Measurements from ENCODE around the gene AHDC1.

The AHDC1 gene

DNA sequence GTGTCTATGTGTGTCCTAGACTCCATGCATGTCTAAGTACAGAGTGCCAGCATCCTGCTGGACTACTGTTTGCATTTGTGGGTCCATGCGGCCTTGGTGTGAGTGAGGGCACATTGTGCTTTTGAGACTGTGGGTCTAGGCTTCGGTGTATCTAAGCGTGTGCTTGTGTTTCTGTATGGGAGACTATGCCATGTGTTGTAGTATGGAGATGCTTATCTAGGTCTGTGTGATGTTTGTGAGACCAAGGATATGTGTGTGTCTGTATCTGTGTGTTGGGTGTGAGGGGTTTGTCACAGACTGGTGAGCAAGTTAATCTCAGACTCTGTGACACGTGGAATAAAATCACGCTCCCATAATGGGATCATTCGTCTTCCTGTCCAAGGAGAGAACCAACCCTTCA lies 14.5 kb downstream of the AHDC1 start:
- Histone ChIP-seq H3K4me3 (ENCODE audit: low read depth, low read length) (no peak overlapping the region), H2AFZ (ENCODE audit: low read length, unreplicated experiment) (no peak overlapping the region), H3K36me3 (ENCODE audit: insufficient read depth, low read length) (no peaks in the 10 kb centered on the region), H3K27me3 (ENCODE audit: insufficient read depth, low read length) (no peaks in the 10 kb centered on the region), H3K4me1 (ENCODE audit: control insufficient read depth, insufficient read depth, low read length, unreplicated experiment) (peaks cover 41% of the 10 kb centered on the region), H3K27ac (ENCODE audit: low read depth, low read length) (peak overlapping the region; percentile 37), H3K79me2 (ENCODE audit: control insufficient read depth, insufficient read depth, low read length, unreplicated experiment) (peaks cover 78% of the 10 kb centered on the region)

GRCh38 chr1:27588256-27589232 lies 15.4 kb downstream of the AHDC1 start:
- no peak overlapping the region for H2AFZ ChIP-seq (ENCODE audit: low read length, unreplicated experiment)
- H3K79me2 ChIP-seq (ENCODE audit: control insufficient read depth, insufficient read depth, low read length, unreplicated experiment): peaks cover 69% of the 10 kb centered on the region
- peak overlapping the region; percentile 37; the same call in 1 of the 2 replicates for H3K27ac ChIP-seq (ENCODE audit: low read depth, low read length)
- no peak overlapping the region for H3K4me3 ChIP-seq (ENCODE audit: low read depth, low read length)
- no peaks in the 10 kb centered on the region for H3K36me3 ChIP-seq (ENCODE audit: insufficient read depth, low read length)
- no peaks in the 10 kb centered on the region for H3K27me3 ChIP-seq (ENCODE audit: insufficient read depth, low read length)
- H3K4me1 ChIP-seq (ENCODE audit: control insufficient read depth, insufficient read depth, low read length, unreplicated experiment): peaks cover 41% of the 10 kb centered on the region

DNA sequence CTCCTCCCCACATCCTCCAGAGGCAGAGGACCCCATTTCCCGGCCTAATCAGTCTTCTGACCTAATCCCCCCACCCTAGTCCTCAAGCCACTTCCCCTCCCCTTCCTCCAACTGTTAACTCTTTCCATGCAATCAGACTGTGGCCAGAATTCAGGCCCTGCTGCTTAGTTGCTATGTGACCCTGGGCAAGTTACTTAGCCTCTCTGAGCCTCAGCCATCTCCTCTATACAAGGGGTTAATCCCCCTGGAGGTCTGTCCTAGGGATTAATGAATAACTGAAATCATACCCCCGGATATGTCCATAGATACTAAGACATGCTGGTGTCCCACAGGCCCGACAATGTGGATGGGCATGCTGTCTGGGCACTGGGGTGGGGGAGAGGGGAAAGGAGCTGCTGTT lies 18.3 kb downstream of the AHDC1 start:
- no peak overlapping the region for H2AFZ ChIP-seq (ENCODE audit: low read length, unreplicated experiment)
- H3K4me1 ChIP-seq (ENCODE audit: control insufficient read depth, insufficient read depth, low read length, unreplicated experiment): peaks cover 50% of the 10 kb centered on the region
- H3K27ac ChIP-seq (ENCODE audit: low read depth, low read length): no peak overlapping the region
- H3K79me2 ChIP-seq (ENCODE audit: control insufficient read depth, insufficient read depth, low read length, unreplicated experiment): peaks cover 67% of the 10 kb centered on the region
- H3K27me3 ChIP-seq (ENCODE audit: insufficient read depth, low read length): no peaks in the 10 kb centered on the region
- H3K4me3 ChIP-seq (ENCODE audit: low read depth, low read length): no peak overlapping the region
- H3K36me3 ChIP-seq (ENCODE audit: insufficient read depth, low read length): no peaks in the 10 kb centered on the region

- Histone ChIP-seq H3K27me3 (ENCODE audit: insufficient read depth, low read length) (no peaks in the 10 kb centered on the region), H3K79me2 (ENCODE audit: control insufficient read depth, insufficient read depth, low read length, unreplicated experiment) (peaks cover 76% of the 10 kb centered on the region), H3K4me1 (ENCODE audit: control insufficient read depth, insufficient read depth, low read length, unreplicated experiment) (peaks cover 38% of the 10 kb centered on the region), H3K27ac (ENCODE audit: low read depth, low read length) (no peak overlapping the region), H2AFZ (ENCODE audit: low read length, unreplicated experiment) (no peak overlapping the region), H3K4me3 (ENCODE audit: low read depth, low read length) (no peak overlapping the region), H3K36me3 (ENCODE audit: insufficient read depth, low read length) (no peaks in the 10 kb centered on the region)
These were observed 19.5 kb downstream of the AHDC1 start for GRCh38 chr1:27584453-27584852.

GRCh38 chr1:27583479-27583878 lies 20.5 kb downstream of the AHDC1 start:
- Histone ChIP-seq H3K27me3 (ENCODE audit: insufficient read depth, low read length) (no peaks in the 10 kb centered on the region), H3K4me3 (ENCODE audit: low read depth, low read length) (no peak overlapping the region), H3K4me1 (ENCODE audit: control insufficient read depth, insufficient read depth, low read length, unreplicated experiment) (peaks cover 28% of the 10 kb centered on the region), H3K36me3 (ENCODE audit: insufficient read depth, low read length) (no peaks in the 10 kb centered on the region), H3K27ac (ENCODE audit: low read depth, low read length) (no peak overlapping the region), H3K79me2 (ENCODE audit: control insufficient read depth, insufficient read depth, low read length, unreplicated experiment) (peaks cover 71% of the 10 kb centered on the region), H2AFZ (ENCODE audit: low read length, unreplicated experiment) (no peak overlapping the region)

GRCh38 chr1:27581823-27582243 lies 22.1 kb downstream of the AHDC1 start:
- Histone ChIP-seq H3K4me1 (ENCODE audit: control insufficient read depth, insufficient read depth, low read length, unreplicated experiment) (peaks cover 37% of the 10 kb centered on the region), H3K4me3 (ENCODE audit: low read depth, low read length) (0 out of 2 replicates have a peak overlapping the region, but pooled peaks have one; percentile 18), H3K27ac (ENCODE audit: low read depth, low read length) (peak overlapping the region; percentile 59), H3K27me3 (ENCODE audit: insufficient read depth, low read length) (no peaks in the 10 kb centered on the region), H2AFZ (ENCODE audit: low read length, unreplicated experiment) (no peak overlapping the region), H3K79me2 (ENCODE audit: control insufficient read depth, insufficient read depth, low read length, unreplicated experiment) (peaks cover 65% of the 10 kb centered on the region), H3K36me3 (ENCODE audit: insufficient read depth, low read length) (no peaks in the 10 kb centered on the region)

DNA sequence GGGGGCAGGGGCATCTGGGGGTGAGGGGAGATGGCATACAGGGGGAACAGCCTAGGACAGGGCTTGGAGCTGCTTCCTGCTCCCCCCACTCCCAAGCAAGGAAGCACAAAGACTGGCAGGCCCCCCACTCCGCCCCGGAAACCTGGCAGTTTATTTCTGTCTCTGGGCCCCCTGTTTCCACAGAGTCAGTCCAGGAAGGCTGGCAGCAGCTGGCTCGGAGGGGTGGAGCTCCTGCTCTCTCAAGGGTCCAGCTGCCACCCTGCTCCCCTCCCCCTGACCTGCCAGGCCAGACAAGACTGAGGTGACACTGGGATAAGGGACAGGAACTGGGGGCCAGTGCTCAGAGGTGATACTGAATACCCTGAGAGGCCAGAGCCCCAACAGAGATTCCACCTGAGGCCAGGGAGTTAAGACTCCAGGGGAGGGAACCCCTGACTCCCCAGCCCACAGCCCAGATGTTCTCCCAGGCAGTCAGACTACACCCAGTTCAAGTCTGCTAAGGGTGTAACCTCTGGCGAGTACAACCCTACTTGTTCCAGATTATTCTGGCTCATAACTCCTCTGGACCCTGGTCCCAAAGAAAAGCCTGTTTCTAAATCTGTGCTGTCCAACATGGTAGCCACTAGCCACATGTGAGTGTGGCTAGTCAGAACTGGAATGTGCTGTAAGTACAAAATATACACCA lies 26.3 kb downstream of the AHDC1 start:
- H3K79me2 ChIP-seq (ENCODE audit: control insufficient read depth, insufficient read depth, low read length, unreplicated experiment): peaks cover 79% of the 10 kb centered on the region
- no peaks in the 10 kb centered on the region for H3K36me3 ChIP-seq (ENCODE audit: insufficient read depth, low read length)
- peaks cover 63% of the 10 kb centered on the region for H3K4me1 ChIP-seq (ENCODE audit: control insufficient read depth, insufficient read depth, low read length, unreplicated experiment)
- no peaks in the 10 kb centered on the region for H3K27me3 ChIP-seq (ENCODE audit: insufficient read depth, low read length)
- no peak overlapping the region for H2AFZ ChIP-seq (ENCODE audit: low read length, unreplicated experiment)
- H3K27ac ChIP-seq (ENCODE audit: low read depth, low read length): no peak overlapping the region
- no peak overlapping the region for H3K4me3 ChIP-seq (ENCODE audit: low read depth, low read length)

- peak overlapping the region; percentile 31; the same call in 1 of the 2 replicates for H3K27ac ChIP-seq (ENCODE audit: low read depth, low read length)
- H2AFZ ChIP-seq (ENCODE audit: low read length, unreplicated experiment): no peak overlapping the region
- peak overlapping the region; percentile 75; the same call in 1 of the 2 replicates for H3K4me3 ChIP-seq (ENCODE audit: low read depth, low read length)
- peaks cover 63% of the 10 kb centered on the region for H3K4me1 ChIP-seq (ENCODE audit: control insufficient read depth, insufficient read depth, low read length, unreplicated experiment)
- H3K27me3 ChIP-seq (ENCODE audit: insufficient read depth, low read length): no peaks in the 10 kb centered on the region
- no peaks in the 10 kb centered on the region for H3K36me3 ChIP-seq (ENCODE audit: insufficient read depth, low read length)
- H3K79me2 ChIP-seq (ENCODE audit: control insufficient read depth, insufficient read depth, low read length, unreplicated experiment): peaks cover 78% of the 10 kb centered on the region
These were observed 27.1 kb downstream of the AHDC1 start for GRCh38 chr1:27576806-27577227.

DNA sequence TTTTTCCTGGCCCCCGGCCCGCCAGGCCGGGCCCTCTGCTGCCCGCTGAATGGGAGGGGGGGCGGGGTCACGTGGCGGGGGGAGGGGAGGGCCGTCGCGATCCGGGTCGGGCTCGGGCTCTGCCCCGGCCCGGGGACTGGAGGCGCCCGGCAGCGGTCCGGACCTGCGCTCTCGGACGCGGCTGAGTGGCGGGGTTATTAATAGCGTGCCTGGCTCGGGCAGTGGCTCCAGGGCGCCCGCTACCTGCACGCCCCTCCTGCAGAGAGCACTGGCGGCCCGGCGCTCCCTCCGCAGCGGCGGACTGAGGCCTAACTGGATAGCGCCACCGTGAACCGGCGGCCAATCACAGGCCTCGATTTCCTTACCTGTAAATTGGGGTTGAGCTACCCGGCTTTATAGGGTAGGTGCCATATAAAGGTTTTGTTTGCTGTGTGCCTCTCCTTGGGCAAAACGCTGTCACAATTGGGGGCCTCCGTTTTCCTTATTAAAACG lies 28.1 kb downstream of the AHDC1 start:
- Histone ChIP-seq H3K79me2 (ENCODE audit: control insufficient read depth, insufficient read depth, low read length, unreplicated experiment) (peaks cover 81% of the 10 kb centered on the region), H3K4me1 (ENCODE audit: control insufficient read depth, insufficient read depth, low read length, unreplicated experiment) (peaks cover 66% of the 10 kb centered on the region), H3K27me3 (ENCODE audit: insufficient read depth, low read length) (no peaks in the 10 kb centered on the region), H3K4me3 (ENCODE audit: low read depth, low read length) (peak overlapping the region; percentile 75), H2AFZ (ENCODE audit: low read length, unreplicated experiment) (no peak overlapping the region), H3K27ac (ENCODE audit: low read depth, low read length) (peak overlapping the region; percentile 70), H3K36me3 (ENCODE audit: insufficient read depth, low read length) (no peaks in the 10 kb centered on the region)

DNA sequence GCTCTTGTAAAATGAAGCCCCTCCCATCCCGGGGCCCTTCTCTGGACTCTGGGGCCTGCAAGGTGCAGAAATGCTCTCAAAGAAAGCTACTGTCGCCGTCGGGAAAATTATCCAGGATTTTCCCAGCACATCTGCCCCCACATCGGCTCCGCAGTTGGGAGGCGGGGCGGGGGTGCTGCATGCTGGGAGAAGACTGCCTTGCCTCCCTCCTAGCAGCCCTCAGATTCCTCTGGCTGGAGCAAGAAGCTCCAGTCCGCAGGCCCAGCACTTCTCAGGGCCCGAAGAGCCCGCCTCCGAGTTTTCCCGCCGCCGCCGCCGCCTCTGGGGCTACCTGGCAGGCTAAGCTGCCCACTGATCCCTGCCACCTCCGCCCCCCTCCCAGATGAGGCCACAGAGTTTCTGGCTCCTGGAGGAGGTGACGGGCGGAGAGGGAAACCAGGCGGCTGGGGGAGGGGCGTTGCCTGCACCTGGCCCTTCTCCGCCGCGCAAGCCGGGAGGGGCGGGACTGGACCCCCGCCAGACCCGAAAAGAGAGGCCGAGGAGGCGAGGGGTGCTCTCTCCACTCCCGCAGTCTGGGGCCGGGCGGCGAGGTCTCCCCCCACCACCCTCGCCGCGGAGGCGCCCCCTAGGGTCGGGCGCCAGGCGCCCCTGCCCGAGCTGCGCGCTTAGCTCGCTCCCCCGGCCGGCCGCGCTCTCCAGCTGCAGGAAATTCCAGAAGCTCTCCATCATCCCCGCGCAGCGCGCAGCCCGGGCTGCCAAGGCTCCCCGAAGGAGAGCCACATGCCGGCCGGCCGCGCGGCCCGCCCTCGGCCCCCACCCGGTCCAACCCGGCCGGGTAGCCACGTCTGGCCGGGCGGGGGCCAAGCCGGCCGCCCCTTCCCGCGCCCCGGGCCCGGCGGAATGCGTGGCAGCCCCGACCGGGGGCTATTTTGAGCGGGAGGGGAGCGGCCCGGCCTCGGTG lies 28.8 kb downstream of the AHDC1 start:
- Histone ChIP-seq H3K27me3 (ENCODE audit: insufficient read depth, low read length) (no peaks in the 10 kb centered on the region), H3K27ac (ENCODE audit: low read depth, low read length) (peak overlapping the region; percentile 70), H3K4me3 (ENCODE audit: low read depth, low read length) (peak overlapping the region; percentile 57), H3K4me1 (ENCODE audit: control insufficient read depth, insufficient read depth, low read length, unreplicated experiment) (peaks cover 74% of the 10 kb centered on the region), H2AFZ (ENCODE audit: low read length, unreplicated experiment) (no peak overlapping the region), H3K36me3 (ENCODE audit: insufficient read depth, low read length) (no peaks in the 10 kb centered on the region), H3K79me2 (ENCODE audit: control insufficient read depth, insufficient read depth, low read length, unreplicated experiment) (peaks cover 82% of the 10 kb centered on the region)

Measured in ACC112 (cell line).